Measurements from ENCODE around the gene HS3ST3B1.

Gene HS3ST3B1

GRCh38 chr17:14359163-14360020 lies 58.5 kb downstream of the HS3ST3B1 start:
- Histone ChIP-seq H3K4me3 (ENCODE audit: extremely low read depth, insufficient read depth, low read length, poor library complexity, severe bottlenecking) (no peak overlapping the region), H3K9me3 (ENCODE audit: control insufficient read depth, low read length) (peaks cover 4% of the 10 kb centered on the region), H3K27ac (ENCODE audit: low read depth, low read length, severe bottlenecking) (peak overlapping the region; percentile 10), H3K4me1 (ENCODE audit: control insufficient read depth, insufficient read depth, low read length, poor library complexity, severe bottlenecking) (no peaks in the 10 kb centered on the region), H3K36me3 (ENCODE audit: control insufficient read depth, insufficient read depth, low read length) (no peaks in the 10 kb centered on the region)
- 49 to 72% methylated on average over 2 to 5 of the region's 8 CpGs for WGBS, 2 experiments (ENCODE audit: insufficient coverage in 2 of 2)

GRCh38 chr17:14360856-14361255 lies 60.0 kb downstream of the HS3ST3B1 start:
- Histone ChIP-seq H3K4me1 (ENCODE audit: control insufficient read depth, insufficient read depth, low read length, poor library complexity, severe bottlenecking) (no peaks in the 10 kb centered on the region), H3K9me3 (ENCODE audit: control insufficient read depth, low read length) (no peaks in the 10 kb centered on the region), H3K36me3 (ENCODE audit: control insufficient read depth, insufficient read depth, low read length) (no peaks in the 10 kb centered on the region), H3K27ac (ENCODE audit: low read depth, low read length, severe bottlenecking) (no peak overlapping the region), H3K4me3 (ENCODE audit: extremely low read depth, insufficient read depth, low read length, poor library complexity, severe bottlenecking) (no peak overlapping the region)
- 77 to 100% methylated on average over 2 of the region's 4 CpGs for WGBS, 2 experiments (ENCODE audit: insufficient coverage in 2 of 2)

GRCh38 chr17:14361470-14361869 lies 60.6 kb downstream of the HS3ST3B1 start:
- no peaks in the 10 kb centered on the region for H3K36me3 ChIP-seq (ENCODE audit: control insufficient read depth, insufficient read depth, low read length)
- no peaks in the 10 kb centered on the region for H3K9me3 ChIP-seq (ENCODE audit: control insufficient read depth, low read length)
- no peaks in the 10 kb centered on the region for H3K4me1 ChIP-seq (ENCODE audit: control insufficient read depth, insufficient read depth, low read length, poor library complexity, severe bottlenecking)
- no peak overlapping the region for H3K27ac ChIP-seq (ENCODE audit: low read depth, low read length, severe bottlenecking)
- WGBS, 2 experiments (ENCODE audit: insufficient coverage in 2 of 2), result 82% methylated on average over 2 of the region's 2 CpGs; no CpG with 5 or more reads in 1 of the 2 experiments
- no peak overlapping the region for H3K4me3 ChIP-seq (ENCODE audit: extremely low read depth, insufficient read depth, low read length, poor library complexity, severe bottlenecking)

- WGBS, 2 experiments (ENCODE audit: insufficient coverage in 2 of 2), result 92% methylated on average over 2 of the region's 2 CpGs; no CpG with 5 or more reads in 1 of the 2 experiments
- Histone ChIP-seq H3K9me3 (ENCODE audit: control insufficient read depth, low read length) (no peaks in the 10 kb centered on the region), H3K4me1 (ENCODE audit: control insufficient read depth, insufficient read depth, low read length, poor library complexity, severe bottlenecking) (no peaks in the 10 kb centered on the region), H3K4me3 (ENCODE audit: extremely low read depth, insufficient read depth, low read length, poor library complexity, severe bottlenecking) (no peak overlapping the region), H3K27ac (ENCODE audit: low read depth, low read length, severe bottlenecking) (no peak overlapping the region), H3K36me3 (ENCODE audit: control insufficient read depth, insufficient read depth, low read length) (no peaks in the 10 kb centered on the region)
Observed at GRCh38 chr17:14361945-14362508, 61.1 kb downstream of the HS3ST3B1 start.

- H3K4me1 ChIP-seq (ENCODE audit: control insufficient read depth, insufficient read depth, low read length, poor library complexity, severe bottlenecking), result no peaks in the 10 kb centered on the region
- H3K4me3 ChIP-seq (ENCODE audit: extremely low read depth, insufficient read depth, low read length, poor library complexity, severe bottlenecking), result no peak overlapping the region
- WGBS, 2 experiments (ENCODE audit: insufficient coverage in 2 of 2), result no CpG with 5 or more reads among the region's 3 CpGs
Observed at GRCh38 chr17:14366199-14366598, 65.3 kb downstream of the HS3ST3B1 start.

GRCh38 chr17:14372461-14372860 lies 71.6 kb downstream of the HS3ST3B1 start:
- 89 to 96% methylated on average over 3 to 4 of the region's 6 CpGs for WGBS, 2 experiments (ENCODE audit: insufficient coverage in 2 of 2)
- H3K36me3 ChIP-seq (ENCODE audit: control insufficient read depth, insufficient read depth, low read length), result no peaks in the 10 kb centered on the region
- no peak overlapping the region for H3K27ac ChIP-seq (ENCODE audit: low read depth, low read length, severe bottlenecking)
- H3K4me3 ChIP-seq (ENCODE audit: extremely low read depth, insufficient read depth, low read length, poor library complexity, severe bottlenecking), result no peak overlapping the region
- H3K4me1 ChIP-seq (ENCODE audit: control insufficient read depth, insufficient read depth, low read length, poor library complexity, severe bottlenecking), result no peaks in the 10 kb centered on the region
- no peaks in the 10 kb centered on the region for H3K9me3 ChIP-seq (ENCODE audit: control insufficient read depth, low read length)

More at GRCh38 chr17:14366199-14366598, 65.3 kb downstream of the HS3ST3B1 start:
- H3K27ac ChIP-seq (ENCODE audit: low read depth, low read length, severe bottlenecking), result no peak overlapping the region
- no peaks in the 10 kb centered on the region for H3K9me3 ChIP-seq (ENCODE audit: control insufficient read depth, low read length)
- no peaks in the 10 kb centered on the region for H3K36me3 ChIP-seq (ENCODE audit: control insufficient read depth, insufficient read depth, low read length)

- Histone ChIP-seq H3K4me3 (ENCODE audit: extremely low read depth, insufficient read depth, low read length, poor library complexity, severe bottlenecking) (no peak overlapping the region), H3K36me3 (ENCODE audit: control insufficient read depth, insufficient read depth, low read length) (no peaks in the 10 kb centered on the region), H3K4me1 (ENCODE audit: control insufficient read depth, insufficient read depth, low read length, poor library complexity, severe bottlenecking) (no peaks in the 10 kb centered on the region), H3K27ac (ENCODE audit: low read depth, low read length, severe bottlenecking) (no peak overlapping the region), H3K9me3 (ENCODE audit: control insufficient read depth, low read length) (no peaks in the 10 kb centered on the region)
- WGBS, 2 experiments (ENCODE audit: insufficient coverage in 2 of 2), result 36 to 51% methylated on average over 6 of the region's 10 CpGs
Observed at GRCh38 chr17:14372905-14373613, 72.2 kb downstream of the HS3ST3B1 start.

- H3K27ac ChIP-seq (ENCODE audit: low read depth, low read length, severe bottlenecking), result no peak overlapping the region
- WGBS, 2 experiments (ENCODE audit: insufficient coverage in 2 of 2), result 90 to 93% methylated on average over 7 of the region's 8 CpGs
Observed at GRCh38 chr17:14373614-14374259, 72.9 kb downstream of the HS3ST3B1 start.

GRCh38 chr17:14374268-14374667 lies 73.4 kb downstream of the HS3ST3B1 start:
- Histone ChIP-seq H3K27ac (ENCODE audit: low read depth, low read length, severe bottlenecking) (no peak overlapping the region), H3K36me3 (ENCODE audit: control insufficient read depth, insufficient read depth, low read length) (no peaks in the 10 kb centered on the region), H3K4me3 (ENCODE audit: extremely low read depth, insufficient read depth, low read length, poor library complexity, severe bottlenecking) (no peak overlapping the region), H3K9me3 (ENCODE audit: control insufficient read depth, low read length) (no peaks in the 10 kb centered on the region), H3K4me1 (ENCODE audit: control insufficient read depth, insufficient read depth, low read length, poor library complexity, severe bottlenecking) (no peaks in the 10 kb centered on the region)
- 100% methylated on average over 1 of the region's 1 CpG; no CpG with 5 or more reads in 1 of the 2 experiments for WGBS, 2 experiments (ENCODE audit: insufficient coverage in 2 of 2)

More at GRCh38 chr17:14373614-14374259, 72.9 kb downstream of the HS3ST3B1 start:
- H3K9me3 ChIP-seq (ENCODE audit: control insufficient read depth, low read length), result no peaks in the 10 kb centered on the region
- H3K4me3 ChIP-seq (ENCODE audit: extremely low read depth, insufficient read depth, low read length, poor library complexity, severe bottlenecking), result no peak overlapping the region
- no peaks in the 10 kb centered on the region for H3K36me3 ChIP-seq (ENCODE audit: control insufficient read depth, insufficient read depth, low read length)
- no peaks in the 10 kb centered on the region for H3K4me1 ChIP-seq (ENCODE audit: control insufficient read depth, insufficient read depth, low read length, poor library complexity, severe bottlenecking)

GRCh38 chr17:14376666-14377065 lies 75.8 kb downstream of the HS3ST3B1 start:
- Histone ChIP-seq H3K27ac (ENCODE audit: low read depth, low read length, severe bottlenecking) (no peak overlapping the region), H3K4me3 (ENCODE audit: extremely low read depth, insufficient read depth, low read length, poor library complexity, severe bottlenecking) (no peak overlapping the region), H3K36me3 (ENCODE audit: control insufficient read depth, insufficient read depth, low read length) (no peaks in the 10 kb centered on the region), H3K9me3 (ENCODE audit: control insufficient read depth, low read length) (no peaks in the 10 kb centered on the region), H3K4me1 (ENCODE audit: control insufficient read depth, insufficient read depth, low read length, poor library complexity, severe bottlenecking) (no peaks in the 10 kb centered on the region)
- WGBS, 2 experiments (ENCODE audit: insufficient coverage in 2 of 2), result no CpG with 5 or more reads among the region's 3 CpGs
